Measurements from ENCODE around the gene ADPRS.

ADPRS gene

DNA sequence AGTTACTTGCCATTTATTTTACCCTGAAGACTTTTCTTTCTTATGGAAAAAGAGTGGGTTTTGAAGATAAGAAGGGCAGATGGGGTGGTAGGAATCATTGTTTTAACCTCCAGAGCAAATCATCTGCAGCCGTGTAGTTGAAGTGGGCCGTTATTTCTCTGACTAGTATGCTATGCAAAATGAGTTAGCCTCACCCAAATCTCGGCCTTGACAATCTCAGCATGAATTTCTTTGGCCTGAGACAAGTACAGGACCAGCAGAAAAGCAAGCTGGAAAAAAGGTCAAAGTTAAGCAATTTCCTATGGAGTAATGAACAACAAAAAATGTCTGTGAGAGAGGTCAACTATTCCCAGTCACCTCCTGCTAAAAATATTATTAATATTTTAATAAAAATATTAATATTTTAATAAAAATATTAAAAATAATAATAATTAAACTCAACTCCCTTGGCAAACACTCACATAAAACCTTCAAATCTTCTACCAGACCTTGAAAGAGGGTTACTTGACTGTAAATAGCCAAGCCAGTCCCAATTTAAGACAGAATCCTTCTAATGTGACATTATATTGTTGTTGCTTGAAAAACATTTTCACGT is 11.6 kb upstream of the ADPRS start:
- H3K4me2 ChIP-seq (ENCODE audit: low read depth, low read length, poor library complexity, severe bottlenecking) = no peak overlapping the region
- TF ChIP-seq EZH2phosphoT487 (IDR thresholded peaks at IDR 0.05; ENCODE audit: borderline replicate concordance) = no peak
- TF ChIP-seq CTCF (conservative IDR thresholded peaks at IDR 0.05; ENCODE audit: low read length) = no peak
- H3F3A ChIP-seq (ENCODE audit: low read depth) = no peaks in the 10 kb centered on the region
- no peaks in the 10 kb centered on the region for H3K79me2 ChIP-seq (ENCODE audit: insufficient read depth, low read length)
- no peaks in the 10 kb centered on the region for H3K36me3 ChIP-seq (ENCODE audit: insufficient read depth, low read length)
- no peaks in the 10 kb centered on the region for H3K9me3 ChIP-seq (ENCODE audit: insufficient read depth, low read depth, low read length)
- no peaks in the 10 kb centered on the region for H3K9me2 ChIP-seq (replicated peaks; ENCODE audit: low read depth, low read length)
- no peak overlapping the region for H2AFZ ChIP-seq (ENCODE audit: low read length)
- no peak overlapping the region for H3K4me3 ChIP-seq (ENCODE audit: low read length, poor library complexity, severe bottlenecking)
- H4K20me1 ChIP-seq (ENCODE audit: insufficient read depth, low read length, poor library complexity, severe bottlenecking) = no peaks in the 10 kb centered on the region
- H3K9ac ChIP-seq (ENCODE audit: low read depth, low read length, poor library complexity, severe bottlenecking) = no peak overlapping the region
- H3K27me3 ChIP-seq (ENCODE audit: insufficient read depth, low read length, poor library complexity, severe bottlenecking) = no peaks in the 10 kb centered on the region
- H3K4me1 ChIP-seq (ENCODE audit: insufficient read depth, low read length, poor library complexity, severe bottlenecking) = no peaks in the 10 kb centered on the region

DNA sequence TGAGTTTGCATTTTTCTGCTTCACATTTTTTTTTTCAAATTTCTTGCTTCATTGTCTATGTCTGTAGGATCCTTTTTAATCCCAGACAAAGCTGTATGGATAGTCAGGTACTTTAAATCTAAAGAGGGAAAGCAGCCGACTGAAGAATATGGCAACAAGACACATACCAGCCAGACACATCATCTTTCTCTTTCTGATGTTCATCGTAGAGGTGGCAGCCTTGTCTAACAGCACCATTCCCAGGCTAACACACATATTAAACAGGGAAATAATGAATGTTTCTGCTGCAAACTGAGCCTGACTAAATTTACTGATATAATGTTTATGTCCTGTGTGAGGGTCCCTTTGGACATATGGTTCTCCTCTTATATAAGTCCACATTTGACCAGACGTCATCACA is 8.5 kb upstream of the ADPRS start:
- Histone ChIP-seq H3K27me3 (ENCODE audit: insufficient read depth, low read length, poor library complexity, severe bottlenecking) (no peaks in the 10 kb centered on the region), H3F3A (ENCODE audit: low read depth) (no peaks in the 10 kb centered on the region), H3K79me2 (ENCODE audit: insufficient read depth, low read length) (no peaks in the 10 kb centered on the region), H4K20me1 (ENCODE audit: insufficient read depth, low read length, poor library complexity, severe bottlenecking) (no peaks in the 10 kb centered on the region), H2AFZ (ENCODE audit: low read length) (no peak overlapping the region), H3K36me3 (ENCODE audit: insufficient read depth, low read length) (no peaks in the 10 kb centered on the region), H3K9ac (ENCODE audit: low read depth, low read length, poor library complexity, severe bottlenecking) (no peak overlapping the region), H3K4me2 (ENCODE audit: low read depth, low read length, poor library complexity, severe bottlenecking) (no peak overlapping the region), H3K9me3 (ENCODE audit: insufficient read depth, low read depth, low read length) (no peaks in the 10 kb centered on the region), H3K4me3 (ENCODE audit: low read length, poor library complexity, severe bottlenecking) (no peak overlapping the region), H3K9me2 (replicated peaks; ENCODE audit: low read depth, low read length) (no peaks in the 10 kb centered on the region), H3K4me1 (ENCODE audit: insufficient read depth, low read length, poor library complexity, severe bottlenecking) (no peaks in the 10 kb centered on the region)
- TF ChIP-seq CTCF (conservative IDR thresholded peaks at IDR 0.05; ENCODE audit: low read length) (no peak), EZH2phosphoT487 (IDR thresholded peaks at IDR 0.05; ENCODE audit: borderline replicate concordance) (no peak)

DNA sequence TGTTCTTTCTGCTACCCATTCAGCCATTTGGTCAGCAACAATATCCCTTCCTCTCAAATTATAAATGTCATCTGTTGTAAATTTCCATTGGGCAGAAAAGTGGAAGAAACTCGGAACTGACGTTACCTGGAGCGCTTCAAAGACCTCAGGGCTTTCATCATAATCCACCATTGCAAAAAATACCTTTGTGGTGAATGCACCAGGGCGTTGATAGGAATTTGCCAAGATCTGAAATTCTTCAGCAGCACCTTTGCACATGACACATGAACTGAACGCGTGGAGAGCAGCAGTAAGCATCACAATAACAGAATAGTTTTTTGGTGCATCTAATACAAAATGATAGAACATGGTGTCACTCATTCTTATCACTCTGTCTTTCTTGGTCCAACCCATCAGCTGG is 7.9 kb upstream of the ADPRS start:
- Histone ChIP-seq H3K9me2 (replicated peaks; ENCODE audit: low read depth, low read length) (no peaks in the 10 kb centered on the region), H4K20me1 (ENCODE audit: insufficient read depth, low read length, poor library complexity, severe bottlenecking) (no peaks in the 10 kb centered on the region), H3K27me3 (ENCODE audit: insufficient read depth, low read length, poor library complexity, severe bottlenecking) (no peaks in the 10 kb centered on the region), H2AFZ (ENCODE audit: low read length) (no peak overlapping the region), H3K9ac (ENCODE audit: low read depth, low read length, poor library complexity, severe bottlenecking) (no peak overlapping the region), H3K9me3 (ENCODE audit: insufficient read depth, low read depth, low read length) (no peaks in the 10 kb centered on the region), H3K4me1 (ENCODE audit: insufficient read depth, low read length, poor library complexity, severe bottlenecking) (no peaks in the 10 kb centered on the region), H3F3A (ENCODE audit: low read depth) (no peaks in the 10 kb centered on the region), H3K4me3 (ENCODE audit: low read length, poor library complexity, severe bottlenecking) (no peak overlapping the region), H3K4me2 (ENCODE audit: low read depth, low read length, poor library complexity, severe bottlenecking) (no peak overlapping the region), H3K36me3 (ENCODE audit: insufficient read depth, low read length) (no peaks in the 10 kb centered on the region), H3K79me2 (ENCODE audit: insufficient read depth, low read length) (no peaks in the 10 kb centered on the region)
- TF ChIP-seq CTCF (conservative IDR thresholded peaks at IDR 0.05; ENCODE audit: low read length) = no peak
- TF ChIP-seq EZH2phosphoT487 (IDR thresholded peaks at IDR 0.05; ENCODE audit: borderline replicate concordance) = no peak

Data from Loucy (cell line).